HG02571 (cell line): Measurements from ENCODE around the gene MAN2A2.

Source experiments
- ATAC-seq: cut with Tn5 transposase; IDR thresholded peaks from one replicate; pipeline ENCODE4 v1.9.1; 2021; ENCODE audit warnings: mild to moderate bottlenecking, moderate library complexity; ENCODE audit not compliant: unreplicated experiment

MAN2A2 gene

GRCh38 chr15:90902840-90903732 is at the start of gene MAN2A2:
Gene MAN2A2, plus strand, starts transcription at chr15:90903302. Its CDS starts 906 bp downstream, at chr15:90904208.
- ATAC-seq: peak; percentile 53

- no peak for ATAC-seq
These were observed 48.0 kb upstream of the MAN2A2 start for GRCh38 chr15:90855139-90855538.

GRCh38 chr15:90857337-90857736 is 45.8 kb upstream of the MAN2A2 start:
- no peak for ATAC-seq

GRCh38 chr15:90857883-90858443 is 45.1 kb upstream of the MAN2A2 start:
- ATAC-seq: no peak

GRCh38 chr15:90859234-90860131 is 43.6 kb upstream of the MAN2A2 start:
- ATAC-seq: no peak

- ATAC-seq: no peak
These were observed 42.7 kb upstream of the MAN2A2 start for GRCh38 chr15:90860450-90860849.

- no peak for ATAC-seq
These were observed 42.0 kb upstream of the MAN2A2 start for GRCh38 chr15:90860942-90861675.

GRCh38 chr15:90862487-90862886 is 40.6 kb upstream of the MAN2A2 start:
- no peak for ATAC-seq

- no peak for ATAC-seq
These were observed 39.9 kb upstream of the MAN2A2 start for GRCh38 chr15:90862964-90863778.

- no peak for ATAC-seq
These were observed 39.1 kb upstream of the MAN2A2 start for GRCh38 chr15:90863987-90864386.

GRCh38 chr15:90864507-90864906 is 38.6 kb upstream of the MAN2A2 start:
- no peak for ATAC-seq

- ATAC-seq: no peak
These were observed 37.4 kb upstream of the MAN2A2 start for GRCh38 chr15:90865702-90866101.

GRCh38 chr15:90866161-90866715 is 36.9 kb upstream of the MAN2A2 start:
- no peak for ATAC-seq

- ATAC-seq: no peak
These were observed 36.3 kb upstream of the MAN2A2 start for GRCh38 chr15:90866800-90867199.

GRCh38 chr15:90868261-90868689 is 34.8 kb upstream of the MAN2A2 start, which contains the start of gene FURIN:
Gene FURIN, plus strand, starts transcription at chr15:90868588. Its CDS starts 7,153 bp downstream, at chr15:90875741.
- no peak for ATAC-seq

GRCh38 chr15:90869140-90869541 is 34.0 kb upstream of the MAN2A2 start:
- no peak for ATAC-seq

- no peak for ATAC-seq
These were observed 33.3 kb upstream of the MAN2A2 start for GRCh38 chr15:90869601-90870353.

- ATAC-seq: no peak
These were observed 32.6 kb upstream of the MAN2A2 start for GRCh38 chr15:90870354-90871138.
